GM12873 (cell line): Measurements from ENCODE around the gene RITA1.

Source experiments
- CTCF ChIP-seq: IDR thresholded peaks from 2 replicates; pipeline ENCODE4 v1.5.1; 2012; ENCODE audit warnings: low read depth, mild to moderate bottlenecking, moderate library complexity, low read length, control low read depth; ENCODE audit not compliant: insufficient read depth; ENCODE audit errors: missing control alignments

RITA1 gene

GRCh38 chr12:113211160-113211559 lies 25.6 kb downstream of the RITA1 start:
- TF ChIP-seq CTCF: no peak

- TF ChIP-seq CTCF: no peak
Measured at GRCh38 chr12:113214895-113215400, 29.4 kb downstream of the RITA1 start.

- TF ChIP-seq CTCF: no peak
Measured at GRCh38 chr12:113216027-113216426, 30.5 kb downstream of the RITA1 start.

- no peak for TF ChIP-seq CTCF
Measured at GRCh38 chr12:113220593-113221180, 35.2 kb downstream of the RITA1 start.

GRCh38 chr12:113221181-113221996 lies 35.9 kb downstream of the RITA1 start, which contains the start of gene TPCN1:
TPCN1 (plus strand) TSS chr12:113221464; CDS start chr12:113226853, 5,389 bp downstream.
- TF ChIP-seq CTCF: no peak

GRCh38 chr12:113221997-113222729 lies 36.6 kb downstream of the RITA1 start:
- no peak for TF ChIP-seq CTCF
